HEK293T (cell line): ENCODE results near the gene FER.

ENCODE experiments used
- BHLHE40 ChIP-seq: fragments of 450-650 bp; IDR thresholded peaks from 2 replicates; pipeline ENCODE4 v1.6.1; 2016; ENCODE audit warnings: mild to moderate bottlenecking, moderate library complexity, borderline replicate concordance
- CTBP1 ChIP-seq: fragments of 450-650 bp; IDR thresholded peaks from 2 replicates; pipeline ENCODE4 v1.6.1; 2016; ENCODE audit warnings: borderline replicate concordance
- ELF4 ChIP-seq: fragments of 450-650 bp; IDR thresholded peaks from 2 replicates; pipeline ENCODE4 v1.6.1; 2017; ENCODE audit warnings: antibody characterized with exemption
- FOXA1 ChIP-seq: fragments of 450-650 bp; IDR thresholded peaks from 2 replicates; pipeline ENCODE4 v1.6.1; 2016; ENCODE audit warnings: mild to moderate bottlenecking
- FOXK2 ChIP-seq: fragments of 450-650 bp; IDR thresholded peaks from 2 replicates; pipeline ENCODE4 v1.6.1; 2016; ENCODE audit warnings: mild to moderate bottlenecking
- FOXM1 ChIP-seq: fragments of 450-650 bp; IDR thresholded peaks from 2 replicates; pipeline ENCODE4 v1.6.1; 2017; ENCODE audit warnings: mild to moderate bottlenecking, borderline replicate concordance
- HDGF ChIP-seq: fragments of 450-650 bp; IDR thresholded peaks from 2 replicates; pipeline ENCODE4 v1.6.1; 2017; ENCODE audit warnings: antibody characterized with exemption, borderline replicate concordance
- L3MBTL2 ChIP-seq: fragments of 450-650 bp; conservative IDR thresholded peaks from 2 replicates; pipeline ENCODE4 v1.6.1; 2016; ENCODE audit warnings: mild to moderate bottlenecking
- NFRKB ChIP-seq: fragments of 450-650 bp; IDR thresholded peaks from 2 replicates; pipeline ENCODE4 v1.6.1; 2016; ENCODE audit warnings: mild to moderate bottlenecking, moderate library complexity
- SP1 ChIP-seq: fragments of 450-650 bp; IDR thresholded peaks from 2 replicates; pipeline ENCODE4 v1.6.1; 2017
- TARDBP ChIP-seq: fragments of 450-650 bp; IDR thresholded peaks from 2 replicates; pipeline ENCODE4 v1.6.1; 2016
- TF ChIP-seq, protein P1 (sequence below): fragments of 450-650 bp; IDR thresholded peaks from 2 replicates; pipeline ENCODE4 v1.6.1; 2016

DNA sequence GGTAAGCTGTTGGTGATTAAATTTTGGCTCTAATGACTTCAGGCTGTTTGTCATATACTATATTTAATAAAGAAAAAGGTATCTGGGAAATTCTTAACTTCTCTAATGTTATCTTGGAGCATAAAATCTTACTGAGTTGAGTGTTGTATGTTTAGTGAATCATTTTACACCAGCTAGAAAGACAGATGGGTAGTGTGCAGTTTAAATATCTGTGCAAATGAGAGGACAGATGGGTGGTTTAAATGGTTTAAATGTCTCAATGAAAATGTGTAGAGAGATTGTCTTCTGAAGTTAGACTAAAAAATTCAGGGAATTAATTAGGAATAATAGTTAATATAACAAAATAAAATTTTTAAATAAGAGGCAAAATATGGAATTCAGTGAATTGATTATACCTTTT is 114.5 kb downstream of the FER start:
- TF ChIP-seq SP1: no peak
- TF ChIP-seq TARDBP: no peak
- no peak for TF ChIP-seq FOXM1
- TF ChIP-seq FOXA1: no peak
- TF ChIP-seq, protein P1, sequence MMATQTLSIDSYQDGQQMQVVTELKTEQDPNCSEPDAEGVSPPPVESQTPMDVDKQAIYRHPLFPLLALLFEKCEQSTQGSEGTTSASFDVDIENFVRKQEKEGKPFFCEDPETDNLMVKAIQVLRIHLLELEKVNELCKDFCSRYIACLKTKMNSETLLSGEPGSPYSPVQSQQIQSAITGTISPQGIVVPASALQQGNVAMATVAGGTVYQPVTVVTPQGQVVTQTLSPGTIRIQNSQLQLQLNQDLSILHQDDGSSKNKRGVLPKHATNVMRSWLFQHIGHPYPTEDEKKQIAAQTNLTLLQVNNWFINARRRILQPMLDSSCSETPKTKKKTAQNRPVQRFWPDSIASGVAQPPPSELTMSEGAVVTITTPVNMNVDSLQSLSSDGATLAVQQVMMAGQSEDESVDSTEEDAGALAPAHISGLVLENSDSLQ: no peak
- TF ChIP-seq L3MBTL2: no peak
- TF ChIP-seq BHLHE40: no peak
- no peak for TF ChIP-seq ELF4
- no peak for TF ChIP-seq NFRKB
- TF ChIP-seq FOXK2: no peak
- no peak for TF ChIP-seq HDGF
- no peak for TF ChIP-seq CTBP1
